Gastroesophageal sphincter (tissue), 3 donors: ENCODE data around the gene HNRNPD.

Experiments used
- EP300 ChIP-seq: sonication (generic); formaldehyde crosslinking; IDR thresholded peaks from one replicate; pipeline ENCODE4 v1.6.1; 2017; ENCODE audit warnings: antibody characterized with exemption, mild to moderate bottlenecking
- POLR2A ChIP-seq, 2 donors: fragments of 450-650 bp; IDR thresholded peaks; one replicate each; pipeline ENCODE4 v1.6.1; 2017; ENCODE audit warnings: antibody characterized with exemption in 2 of 2, mild to moderate bottlenecking in 2 of 2, moderate library complexity in 1 of 2
- TF ChIP-seq, protein P1 (sequence below), 4 experiments: fragments of 200-600 bp in 2 of 4; fragments of 450-650 bp in 2 of 4; sonication (generic) in 1 of 4; IDR thresholded peaks; one replicate each; pipeline ENCODE4 v1.5.1; 2017 to 2019; ENCODE audit warnings: antibody characterized with exemption in 4 of 4, mild to moderate bottlenecking in 2 of 4, moderate library complexity in 2 of 4

GRCh38 chr4:82346126-82346525 is 27.7 kb downstream of the HNRNPD start:
- TF ChIP-seq, protein P1, sequence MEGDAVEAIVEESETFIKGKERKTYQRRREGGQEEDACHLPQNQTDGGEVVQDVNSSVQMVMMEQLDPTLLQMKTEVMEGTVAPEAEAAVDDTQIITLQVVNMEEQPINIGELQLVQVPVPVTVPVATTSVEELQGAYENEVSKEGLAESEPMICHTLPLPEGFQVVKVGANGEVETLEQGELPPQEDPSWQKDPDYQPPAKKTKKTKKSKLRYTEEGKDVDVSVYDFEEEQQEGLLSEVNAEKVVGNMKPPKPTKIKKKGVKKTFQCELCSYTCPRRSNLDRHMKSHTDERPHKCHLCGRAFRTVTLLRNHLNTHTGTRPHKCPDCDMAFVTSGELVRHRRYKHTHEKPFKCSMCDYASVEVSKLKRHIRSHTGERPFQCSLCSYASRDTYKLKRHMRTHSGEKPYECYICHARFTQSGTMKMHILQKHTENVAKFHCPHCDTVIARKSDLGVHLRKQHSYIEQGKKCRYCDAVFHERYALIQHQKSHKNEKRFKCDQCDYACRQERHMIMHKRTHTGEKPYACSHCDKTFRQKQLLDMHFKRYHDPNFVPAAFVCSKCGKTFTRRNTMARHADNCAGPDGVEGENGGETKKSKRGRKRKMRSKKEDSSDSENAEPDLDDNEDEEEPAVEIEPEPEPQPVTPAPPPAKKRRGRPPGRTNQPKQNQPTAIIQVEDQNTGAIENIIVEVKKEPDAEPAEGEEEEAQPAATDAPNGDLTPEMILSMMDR (IDR thresholded peaks at IDR 0.05), result no peak
- TF ChIP-seq POLR2A (IDR thresholded peaks at IDR 0.05), result no peak
- no peak for TF ChIP-seq EP300
